Panc1 (cell line): ENCODE data around the gene ELOVL6. TPM values are rescaled to one million over a fixed set of nuclear protein-coding genes. Genes with fewer than 3 reads are reported as not detected.

Source experiments
- ATAC-seq: fragments of 200-7000 bp; cut with Tn5 transposase; 2 replicates; pipeline ENCODE4 v1.9.1; 2020; ENCODE audit warnings: mild to moderate bottlenecking, moderate library complexity
- BruUV-seq: library from RNA; stranded (reverse); fragments of 400-500 nt; replicated peaks from 2 replicates; lab custom pipeline; 2021; lab: Mats Ljungman, UMichigan
- CTCF ChIA-PET: fragments of 300-600 bp; sonication (Branson Sonifier 250); formaldehyde crosslinking; loops from one replicate; lab custom pipeline; 2022; ENCODE audit warnings: antibody characterized with exemption; lab: Charles Lee
- POLR2A ChIA-PET: fragments of 300-600 bp; sonication (Branson Sonifier 250); formaldehyde crosslinking; loops from one replicate; lab custom pipeline; 2022; ENCODE audit warnings: antibody characterized with exemption; lab: Charles Lee
- DNase-seq: peaks from one replicate; pipeline ENCODE4 v3.0.0-alpha.2; 2010; ENCODE audit warnings: low read depth, low spot score
- H3K27ac ChIP-seq: 2 replicates; pipeline ENCODE4 v1.5.1; 2011; ENCODE audit warnings: mild to moderate bottlenecking, low read length, inconsistent platforms
- H3K27me3 ChIP-seq: fragments of 200-500 bp; sonication (Bioruptor generic); 2 replicates; pipeline ENCODE4 v1.6.0; 2014; ENCODE audit warnings: low read length, inconsistent platforms; ENCODE audit not compliant: control insufficient read depth, insufficient read depth
- H3K36me3 ChIP-seq: fragments of 200-500 bp; sonication (Bioruptor generic); 2 replicates; pipeline ENCODE4 v1.5.1; 2014; ENCODE audit warnings: inconsistent platforms, mild to moderate bottlenecking, low read length, moderate library complexity; ENCODE audit not compliant: control insufficient read depth, insufficient read depth
- H3K4me1 ChIP-seq: 2 replicates; pipeline ENCODE4 v1.5.1; 2011; ENCODE audit warnings: inconsistent platforms, mild to moderate bottlenecking, low read length, moderate library complexity; ENCODE audit not compliant: control insufficient read depth, insufficient read depth
- H3K4me3 ChIP-seq, 2 experiments: 2 replicates each; pipeline ENCODE4 v1.5.1; 2011 to 2012; ENCODE audit warnings: low read depth in 2 of 2, low read length in 2 of 2, mild to moderate bottlenecking in 2 of 2, inconsistent platforms in 1 of 2, moderate library complexity in 1 of 2
- H3K9me3 ChIP-seq: fragments of 200-500 bp; sonication (Bioruptor generic); 2 replicates; pipeline ENCODE4 v1.5.1; 2014; ENCODE audit warnings: low read depth, mild to moderate bottlenecking, inconsistent platforms, low read length, moderate library complexity; ENCODE audit not compliant: control insufficient read depth, insufficient read depth
- POLR2AphosphoS5 ChIP-seq: IDR thresholded peaks from 2 replicates; pipeline ENCODE4 v1.6.1; 2012; ENCODE audit warnings: mild to moderate bottlenecking, low read depth, low read length, moderate library complexity
- SIN3A ChIP-seq: IDR thresholded peaks from 2 replicates; pipeline ENCODE4 v1.6.1; 2012; ENCODE audit warnings: low read depth, mild to moderate bottlenecking, low read length, moderate library complexity, borderline replicate concordance; ENCODE audit not compliant: insufficient read depth
- TCF7L2 ChIP-seq: IDR thresholded peaks from 2 replicates; pipeline ENCODE4 v1.6.1; 2011; ENCODE audit warnings: mild to moderate bottlenecking, low read depth, low read length, inconsistent platforms
- in situ Hi-C: cut with HindIII; loops from 2 replicates; pipeline ENCODE4 v1.10.0; 2016; ENCODE audit warnings: low sequenced_read_pairs, low pct_unique_long_range_greater_than_20kb
- intact Hi-C: fragments of 100-400 bp; cut with micrococcal nuclease; formaldehyde crosslinking; loops from one replicate; pipeline ENCODE4 v1.10.0; 2022; ENCODE audit not compliant: unreplicated experiment
- total RNA-seq: library from RNA; stranded (reverse); gene quantifications from one replicate; pipeline ENCODE4 v1.2.1, GENCODE V29; 2021; ENCODE audit not compliant: unreplicated experiment
- TF ChIP-seq, protein P1 (sequence below): fragments of 450-650 bp; IDR thresholded peaks from 2 replicates; pipeline ENCODE4 v1.5.1; 2017; ENCODE audit warnings: mild to moderate bottlenecking
- TF ChIP-seq, protein P2 (sequence below), 2 experiments: IDR thresholded peaks; 2 replicates each; pipeline ENCODE4 v1.6.1; 2011 to 2012; ENCODE audit warnings: low read depth in 2 of 2, control low read depth in 1 of 2, low read length in 1 of 2, mild to moderate bottlenecking in 1 of 2, moderate library complexity in 1 of 2; ENCODE audit not compliant: insufficient read depth in 1 of 2

Gene ELOVL6
- total RNA-seq, 1 experiment from 2014 or later: 0.54 TPM

DNA sequence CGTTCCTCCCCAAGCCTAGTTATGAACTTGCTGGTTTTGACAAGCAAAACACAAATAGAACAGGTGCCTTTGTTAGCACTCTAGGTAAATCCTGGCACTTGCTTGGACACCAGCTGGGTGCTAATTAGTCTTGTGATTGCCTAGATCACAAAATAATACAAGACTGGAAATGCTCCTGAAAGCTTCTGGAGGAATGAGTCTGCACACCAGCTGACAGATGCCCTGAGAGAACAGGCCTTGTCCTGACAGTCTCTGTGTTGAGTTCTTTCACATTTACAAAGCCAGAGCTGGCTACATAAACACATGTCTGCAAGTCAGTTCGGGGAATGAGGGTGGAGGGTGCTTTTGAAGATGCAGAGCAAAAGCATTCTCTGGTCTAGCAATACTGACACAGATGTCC lies 93.8 kb downstream of the ELOVL6 start:
- Histone ChIP-seq H3K4me1 (no peaks in the 10 kb centered on the region), H3K9me3 (no peaks in the 10 kb centered on the region), H3K27ac (no peak overlapping the region), H3K27me3 (no peaks in the 10 kb centered on the region), H3K36me3 (no peaks in the 10 kb centered on the region), H3K4me3 (no peak overlapping the region)
- POLR2A ChIA-PET: no interaction called here
- intact Hi-C loops (no loop called here), in situ Hi-C loops (no loop called here)
- no TSS peak for BruUV-seq
- TF ChIP-seq, protein P1, sequence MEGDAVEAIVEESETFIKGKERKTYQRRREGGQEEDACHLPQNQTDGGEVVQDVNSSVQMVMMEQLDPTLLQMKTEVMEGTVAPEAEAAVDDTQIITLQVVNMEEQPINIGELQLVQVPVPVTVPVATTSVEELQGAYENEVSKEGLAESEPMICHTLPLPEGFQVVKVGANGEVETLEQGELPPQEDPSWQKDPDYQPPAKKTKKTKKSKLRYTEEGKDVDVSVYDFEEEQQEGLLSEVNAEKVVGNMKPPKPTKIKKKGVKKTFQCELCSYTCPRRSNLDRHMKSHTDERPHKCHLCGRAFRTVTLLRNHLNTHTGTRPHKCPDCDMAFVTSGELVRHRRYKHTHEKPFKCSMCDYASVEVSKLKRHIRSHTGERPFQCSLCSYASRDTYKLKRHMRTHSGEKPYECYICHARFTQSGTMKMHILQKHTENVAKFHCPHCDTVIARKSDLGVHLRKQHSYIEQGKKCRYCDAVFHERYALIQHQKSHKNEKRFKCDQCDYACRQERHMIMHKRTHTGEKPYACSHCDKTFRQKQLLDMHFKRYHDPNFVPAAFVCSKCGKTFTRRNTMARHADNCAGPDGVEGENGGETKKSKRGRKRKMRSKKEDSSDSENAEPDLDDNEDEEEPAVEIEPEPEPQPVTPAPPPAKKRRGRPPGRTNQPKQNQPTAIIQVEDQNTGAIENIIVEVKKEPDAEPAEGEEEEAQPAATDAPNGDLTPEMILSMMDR: no peak
- TF ChIP-seq, protein P2, sequence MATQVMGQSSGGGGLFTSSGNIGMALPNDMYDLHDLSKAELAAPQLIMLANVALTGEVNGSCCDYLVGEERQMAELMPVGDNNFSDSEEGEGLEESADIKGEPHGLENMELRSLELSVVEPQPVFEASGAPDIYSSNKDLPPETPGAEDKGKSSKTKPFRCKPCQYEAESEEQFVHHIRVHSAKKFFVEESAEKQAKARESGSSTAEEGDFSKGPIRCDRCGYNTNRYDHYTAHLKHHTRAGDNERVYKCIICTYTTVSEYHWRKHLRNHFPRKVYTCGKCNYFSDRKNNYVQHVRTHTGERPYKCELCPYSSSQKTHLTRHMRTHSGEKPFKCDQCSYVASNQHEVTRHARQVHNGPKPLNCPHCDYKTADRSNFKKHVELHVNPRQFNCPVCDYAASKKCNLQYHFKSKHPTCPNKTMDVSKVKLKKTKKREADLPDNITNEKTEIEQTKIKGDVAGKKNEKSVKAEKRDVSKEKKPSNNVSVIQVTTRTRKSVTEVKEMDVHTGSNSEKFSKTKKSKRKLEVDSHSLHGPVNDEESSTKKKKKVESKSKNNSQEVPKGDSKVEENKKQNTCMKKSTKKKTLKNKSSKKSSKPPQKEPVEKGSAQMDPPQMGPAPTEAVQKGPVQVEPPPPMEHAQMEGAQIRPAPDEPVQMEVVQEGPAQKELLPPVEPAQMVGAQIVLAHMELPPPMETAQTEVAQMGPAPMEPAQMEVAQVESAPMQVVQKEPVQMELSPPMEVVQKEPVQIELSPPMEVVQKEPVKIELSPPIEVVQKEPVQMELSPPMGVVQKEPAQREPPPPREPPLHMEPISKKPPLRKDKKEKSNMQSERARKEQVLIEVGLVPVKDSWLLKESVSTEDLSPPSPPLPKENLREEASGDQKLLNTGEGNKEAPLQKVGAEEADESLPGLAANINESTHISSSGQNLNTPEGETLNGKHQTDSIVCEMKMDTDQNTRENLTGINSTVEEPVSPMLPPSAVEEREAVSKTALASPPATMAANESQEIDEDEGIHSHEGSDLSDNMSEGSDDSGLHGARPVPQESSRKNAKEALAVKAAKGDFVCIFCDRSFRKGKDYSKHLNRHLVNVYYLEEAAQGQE (IDR thresholded peaks at IDR 0.05; ENCODE audit: insufficient read depth in 1 of 2, low read depth in 2 of 2, low read length in 1 of 2): no peak
- no peak for TF ChIP-seq TCF7L2
- no peak for TF ChIP-seq POLR2AphosphoS5
- no peak for TF ChIP-seq SIN3A
- no peak for DNase-seq
- CTCF ChIA-PET: no interaction called here
- ATAC-seq: no peak

DNA sequence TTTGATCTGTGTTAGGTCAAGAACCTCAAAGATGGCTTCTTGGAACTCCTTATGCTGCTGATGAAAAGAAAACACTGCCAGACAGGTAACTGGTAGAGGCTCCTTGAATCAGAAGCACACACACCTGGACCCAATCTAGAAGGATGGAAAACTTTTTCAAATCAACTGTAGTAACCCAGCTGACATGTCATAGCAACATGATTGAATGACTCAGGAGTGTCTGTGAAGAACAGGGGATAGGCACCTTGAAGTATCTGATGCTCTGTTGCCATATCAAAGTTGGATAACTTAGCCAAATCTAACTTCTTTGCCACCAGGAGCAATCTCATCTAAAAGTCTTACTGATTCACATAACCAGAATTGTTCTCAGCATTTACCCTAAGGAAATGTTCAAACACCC lies 98.8 kb downstream of the ELOVL6 start:
- in situ Hi-C loops (no loop called here), intact Hi-C loops (no loop called here)
- Histone ChIP-seq H3K4me3 (no peak overlapping the region), H3K4me1 (no peaks in the 10 kb centered on the region), H3K27me3 (no peaks in the 10 kb centered on the region), H3K36me3 (no peaks in the 10 kb centered on the region), H3K27ac (no peak overlapping the region), H3K9me3 (no peaks in the 10 kb centered on the region)
- no TSS peak for BruUV-seq
- TF ChIP-seq POLR2AphosphoS5 (no peak), TCF7L2 (no peak), SIN3A (no peak)
- TF ChIP-seq, protein P2 (IDR thresholded peaks at IDR 0.05; ENCODE audit: insufficient read depth in 1 of 2, low read depth in 2 of 2, low read length in 1 of 2): no peak
- TF ChIP-seq, protein P1: no peak
- CTCF ChIA-PET: no interaction called here
- DNase-seq: no peak
- POLR2A ChIA-PET: no interaction called here
- ATAC-seq: no peak
